ENCODE measurements around the gene POLR3B.

Gene POLR3B

DNA sequence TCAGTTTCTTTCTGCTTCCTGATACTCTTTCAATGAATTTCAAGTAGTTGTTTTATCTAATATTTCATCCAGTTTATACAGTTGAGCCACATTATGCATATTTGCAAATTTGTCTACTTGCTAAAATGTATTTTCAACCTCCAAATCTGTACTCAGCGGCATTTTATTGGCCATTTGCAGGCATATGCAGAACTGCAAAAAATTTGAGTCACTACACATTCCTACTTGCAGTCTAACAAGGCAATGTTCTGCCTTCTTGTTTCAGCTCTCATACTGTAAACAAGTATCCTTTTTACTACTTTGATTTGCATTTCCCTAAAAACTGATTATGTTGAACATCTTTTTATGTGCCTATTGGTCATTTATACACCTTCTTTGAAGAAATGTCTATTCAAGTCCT, 55.0 kb downstream of the POLR3B start:
- DNase-seq (ENCODE audit: low read depth in 2 of 2), result no peak

- DNase-seq (ENCODE audit: low read depth in 2 of 2), result no peak
Measured at GRCh38 chr12:106415134-106415533, 57.6 kb downstream of the POLR3B start.

DNA sequence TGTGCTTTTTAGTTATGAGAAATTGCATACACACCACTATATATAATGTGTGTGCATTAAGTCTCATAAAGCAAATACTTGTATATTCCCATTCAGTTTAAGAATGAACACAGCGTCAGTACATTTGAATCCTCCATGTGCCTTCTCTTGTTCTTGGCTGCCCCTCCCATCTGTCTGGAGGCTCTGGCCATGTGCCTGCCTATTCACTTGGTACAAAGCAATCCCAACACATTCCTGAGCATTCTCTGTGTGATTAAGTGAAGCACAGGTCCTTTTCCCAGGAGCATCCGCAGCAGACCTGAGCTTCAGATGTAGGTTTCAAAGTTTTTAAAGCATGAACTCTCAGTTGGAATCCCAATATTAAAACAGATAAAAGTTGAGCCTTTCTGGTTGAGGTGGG, 58.7 kb downstream of the POLR3B start:
- no peak for DNase-seq (ENCODE audit: low read depth in 2 of 2)

GRCh38 chr12:106417926-106418910, 60.7 kb downstream of the POLR3B start:
- no peak for DNase-seq (ENCODE audit: low read depth in 2 of 2)

GRCh38 chr12:106418970-106419369, 61.4 kb downstream of the POLR3B start:
- no peak for DNase-seq (ENCODE audit: low read depth in 2 of 2)

- DNase-seq (ENCODE audit: low read depth in 2 of 2), result no peak
Measured at GRCh38 chr12:106423291-106423690, 65.7 kb downstream of the POLR3B start.

DNA sequence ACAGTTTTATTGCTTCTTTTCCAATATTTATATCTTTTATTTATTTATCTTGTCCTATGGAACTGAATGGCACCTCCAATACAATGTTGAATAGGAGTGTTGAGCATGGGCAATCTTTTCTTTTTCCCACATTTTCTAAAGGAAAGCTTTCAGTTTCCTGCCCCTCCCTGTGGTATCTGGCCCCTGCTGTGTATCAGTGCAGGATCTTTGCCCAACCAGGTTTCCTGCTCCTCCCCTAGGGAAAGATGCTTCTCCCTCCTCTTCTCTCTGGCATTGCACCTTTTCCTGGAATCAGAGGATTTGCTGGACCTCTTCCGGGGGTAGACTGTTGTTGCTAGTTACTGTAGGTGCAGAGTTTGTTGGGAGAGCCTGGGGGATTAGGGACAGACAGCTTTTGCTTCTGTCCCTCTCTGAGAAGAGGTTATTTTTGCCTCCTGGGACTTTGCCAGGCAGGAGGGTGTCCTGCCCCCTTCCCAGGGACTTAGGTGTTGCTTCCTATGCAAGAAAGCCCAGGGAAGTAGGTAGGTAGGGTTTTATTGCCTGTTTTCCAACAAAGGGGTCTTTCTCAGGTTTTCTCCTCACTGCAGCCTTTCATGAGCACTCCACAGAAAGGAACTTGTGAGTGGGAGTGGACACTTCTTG, 67.6 kb downstream of the POLR3B start:
- no peak for DNase-seq (ENCODE audit: low read depth in 2 of 2)

- no peak for DNase-seq (ENCODE audit: low read depth in 2 of 2)
Measured at GRCh38 chr12:106427917-106428316, 70.4 kb downstream of the POLR3B start.

DNA sequence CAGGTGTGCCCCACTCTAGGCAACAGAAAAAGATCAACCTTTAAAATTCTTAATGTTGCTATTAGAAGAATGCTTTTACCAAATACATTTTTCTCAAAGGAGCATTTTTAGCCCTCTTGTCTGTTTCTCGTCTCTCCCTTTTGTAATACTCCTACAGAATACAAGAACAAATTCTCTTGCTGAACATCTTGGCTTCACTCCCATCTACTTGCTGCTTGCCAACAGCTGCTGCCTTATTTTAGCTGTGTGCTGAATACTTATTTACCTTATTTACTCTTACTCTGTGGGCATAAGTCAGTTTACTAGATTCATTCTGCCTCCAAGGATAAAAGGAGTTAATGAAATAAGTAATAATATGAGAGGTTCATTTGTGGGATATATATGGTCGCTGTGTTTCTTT, 70.8 kb downstream of the POLR3B start:
- no peak for DNase-seq (ENCODE audit: low read depth in 2 of 2)

DNA sequence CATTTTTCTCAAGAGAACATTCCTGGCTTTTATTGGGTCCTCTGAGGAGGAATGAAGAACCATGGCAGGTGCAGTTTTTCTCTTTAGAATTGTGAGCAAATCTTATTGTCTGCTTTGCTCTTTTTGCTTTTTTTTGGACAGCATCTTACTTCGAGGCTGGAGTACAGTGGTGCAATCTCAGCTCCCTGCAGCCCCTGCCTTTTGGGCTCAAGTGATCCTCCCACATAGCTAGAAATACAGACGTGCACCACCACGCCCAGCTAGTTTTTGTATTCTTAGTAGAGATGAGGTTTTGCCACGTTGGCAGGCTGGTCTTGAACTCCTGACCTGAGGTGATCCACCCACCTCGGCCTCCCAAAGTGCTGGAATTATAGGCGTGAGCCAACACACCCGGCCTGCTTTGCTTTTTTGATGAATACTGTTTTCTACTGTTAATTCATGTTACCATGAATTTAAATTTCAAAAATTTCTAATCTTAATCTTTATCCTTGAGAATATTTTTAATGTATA, 71.5 kb downstream of the POLR3B start:
- DNase-seq (ENCODE audit: low read depth in 2 of 2), result no peak

- DNase-seq (ENCODE audit: low read depth in 2 of 2), result no peak
Measured at GRCh38 chr12:106429636-106430035, 72.1 kb downstream of the POLR3B start.

DNA sequence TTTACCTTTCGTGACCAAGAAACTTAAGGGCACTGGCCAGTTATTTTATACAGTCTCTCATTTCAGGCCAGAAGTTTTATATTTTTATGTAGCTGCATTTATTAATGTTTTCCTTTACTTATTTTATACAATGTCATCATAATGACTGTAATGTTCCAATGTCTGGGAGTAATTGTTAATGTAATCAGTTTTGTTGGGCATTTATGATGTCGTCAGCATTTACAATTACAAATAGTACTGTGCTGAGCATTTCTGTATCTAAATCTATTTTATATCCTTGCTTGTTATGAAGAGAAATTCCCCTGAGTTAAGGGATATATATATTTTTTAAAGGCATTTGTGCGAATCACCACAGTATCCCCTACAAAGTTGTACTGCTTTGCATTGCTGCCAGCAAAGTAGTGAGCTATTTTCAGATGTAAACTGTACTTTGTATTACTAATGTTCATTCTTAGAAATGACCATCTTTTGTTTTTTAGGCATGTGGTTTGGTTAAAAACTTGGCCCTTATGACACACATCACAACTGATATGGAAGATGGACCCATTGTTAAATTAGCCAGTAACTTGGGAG, 74.4 kb downstream of the POLR3B start:
- DNase-seq (ENCODE audit: low read depth in 2 of 2), result no peak

- DNase-seq (ENCODE audit: low read depth in 2 of 2), result no peak
Measured at GRCh38 chr12:106433055-106433454, 75.5 kb downstream of the POLR3B start.

- no peak for DNase-seq (ENCODE audit: low read depth in 2 of 2)
Measured at GRCh38 chr12:106434526-106434925, 77.0 kb downstream of the POLR3B start.

- DNase-seq (ENCODE audit: low read depth in 2 of 2), result no peak
Measured at GRCh38 chr12:106436164-106436563, 78.6 kb downstream of the POLR3B start.

- DNase-seq (ENCODE audit: low read depth in 2 of 2), result no peak
Measured at GRCh38 chr12:106442575-106442974, 85.0 kb downstream of the POLR3B start.

GRCh38 chr12:106445053-106445452, 87.5 kb downstream of the POLR3B start:
- DNase-seq (ENCODE audit: low read depth in 2 of 2), result no peak

DNA sequence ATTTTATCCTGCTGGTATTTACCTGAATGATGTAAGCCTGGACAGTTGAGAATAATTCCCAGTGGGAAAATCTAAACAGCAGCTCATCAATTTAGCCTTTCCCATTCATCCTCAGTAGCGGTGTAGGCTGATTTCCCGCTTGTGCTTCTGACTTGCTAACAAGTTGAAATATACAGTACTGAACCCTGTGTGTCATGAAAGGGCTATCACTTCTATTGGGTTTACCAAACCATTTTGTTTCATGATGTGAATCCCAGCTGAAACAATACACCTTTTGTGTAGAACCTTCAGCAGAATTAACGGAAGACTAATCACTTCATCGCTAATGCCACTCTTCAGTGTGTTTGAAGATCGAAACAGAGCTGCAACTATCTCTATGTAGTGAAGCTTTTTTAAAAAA, 88.4 kb downstream of the POLR3B start:
- DNase-seq (ENCODE audit: low read depth in 2 of 2), result no peak

DNA sequence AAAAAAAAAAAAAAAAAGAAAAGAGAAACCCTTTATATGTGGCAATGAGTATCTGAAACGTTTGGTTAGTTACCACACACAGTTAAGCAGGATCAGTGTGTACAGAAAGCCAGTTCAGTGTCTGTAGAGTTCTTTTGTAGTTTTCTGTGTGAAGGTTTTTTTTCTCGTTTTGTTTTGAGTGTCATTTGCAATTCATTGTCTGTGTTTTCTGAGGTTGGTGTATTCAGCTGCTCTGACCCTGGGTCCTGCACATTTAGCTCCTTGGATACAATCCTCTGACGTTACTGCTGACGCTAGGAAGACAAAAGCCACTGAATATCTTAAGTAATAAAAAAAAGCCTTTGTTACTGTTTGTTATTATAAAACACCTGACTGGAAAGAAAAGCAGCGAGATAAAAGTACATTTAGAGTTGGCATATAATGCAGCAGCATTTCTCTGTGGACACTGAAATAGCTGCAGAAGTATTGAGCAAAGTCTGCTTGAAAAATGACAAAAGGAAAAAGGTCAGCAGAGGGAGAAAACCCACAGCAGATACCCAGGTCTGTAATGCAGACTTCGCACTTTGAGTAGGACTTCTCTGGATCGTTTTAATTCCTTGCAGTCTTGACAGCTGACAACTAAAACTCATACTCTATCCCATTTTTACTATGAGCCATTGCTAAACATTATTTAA, 89.0 kb downstream of the POLR3B start:
- DNase-seq (ENCODE audit: low read depth in 2 of 2), result no peak

DNA sequence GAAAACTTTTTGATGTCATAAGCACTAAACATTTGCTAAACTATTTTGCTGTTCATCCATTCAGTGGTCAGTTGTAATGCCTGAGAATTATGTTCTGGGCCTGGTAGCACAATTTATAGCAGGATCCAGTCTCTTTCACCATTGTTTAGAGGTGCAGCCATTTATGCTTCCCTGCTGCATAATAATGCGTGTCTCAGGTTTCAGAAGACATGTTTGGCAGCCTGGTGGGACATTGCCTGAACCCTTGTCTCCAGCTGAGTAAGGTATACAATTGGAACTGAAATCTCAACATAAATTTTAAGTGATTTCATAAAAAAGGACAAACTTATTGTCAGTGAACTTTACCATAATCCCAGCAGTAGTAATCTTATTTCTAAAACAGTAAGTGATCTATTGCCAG, 94.8 kb downstream of the POLR3B start:
- no peak for DNase-seq (ENCODE audit: low read depth in 2 of 2)

- DNase-seq (ENCODE audit: low read depth in 2 of 2), result no peak
Measured at GRCh38 chr12:106455111-106455510, 97.6 kb downstream of the POLR3B start.

DNA sequence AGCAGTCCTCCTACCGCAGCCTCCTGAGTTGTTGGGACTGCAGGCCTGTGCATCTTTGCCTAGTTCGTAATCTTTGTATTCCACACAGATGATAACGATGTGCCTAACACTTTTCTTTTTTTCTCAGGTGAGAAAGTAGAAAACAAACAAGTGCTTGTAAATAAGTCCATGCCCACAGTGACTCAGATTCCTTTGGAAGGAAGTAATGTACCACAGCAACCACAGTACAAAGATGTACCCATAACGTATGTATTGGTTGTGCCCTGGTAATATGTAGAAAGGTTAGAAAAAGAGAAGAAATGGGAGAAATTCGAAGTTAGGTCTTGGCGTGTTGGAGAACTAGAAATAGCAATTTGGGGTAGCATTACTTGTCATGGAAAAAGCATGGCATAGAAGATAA, 101.6 kb downstream of the POLR3B start:
- no peak for DNase-seq (ENCODE audit: low read depth in 2 of 2)

All from stimulated activated CD8-positive, alpha-beta memory T cell treated with anti-CD3 and anti-CD28 coated beads, Interleukin-15, amount 100 ng/mL, for 48 hours (primary cell).